Measurements from ENCODE around the gene LRTM2.

Gene LRTM2

DNA sequence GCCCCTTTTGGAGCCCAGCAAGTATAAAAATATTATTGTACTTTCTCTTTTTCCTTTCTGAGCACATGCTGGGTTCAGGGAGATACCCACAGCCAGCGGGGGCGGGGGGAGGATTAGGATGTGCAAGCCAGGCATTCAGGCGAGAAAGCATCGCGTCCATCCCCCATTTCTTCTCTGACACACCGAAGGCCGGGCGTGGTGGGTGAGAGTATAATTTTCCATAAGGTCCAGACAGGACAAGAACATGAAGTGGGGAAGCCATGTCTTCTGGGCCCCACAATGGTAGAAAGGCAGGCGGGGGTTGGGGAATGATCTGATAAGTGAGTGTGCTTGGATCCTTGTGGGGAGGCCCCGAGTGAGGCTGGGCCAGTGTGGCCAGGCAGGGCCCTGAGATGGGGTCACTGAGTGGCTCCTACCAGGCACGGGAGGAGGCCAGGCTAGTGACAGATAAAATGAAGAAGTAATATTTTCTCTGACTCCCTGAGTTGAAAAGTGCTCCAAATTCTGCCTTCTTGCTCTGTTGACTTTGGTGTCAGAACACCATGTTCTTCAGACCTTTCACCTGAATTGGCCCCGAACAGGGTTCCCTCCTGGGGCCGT is 10.7 kb upstream of the LRTM2 start:
- Histone ChIP-seq H2BK5ac (ENCODE audit: low read length) (no peak overlapping the region), H3K4me3 (ENCODE audit: low read length) (no peak overlapping the region), H2AK5ac (ENCODE audit: low read length) (no peak overlapping the region), H3K79me1 (ENCODE audit: low read length) (no peaks in the 10 kb centered on the region), H3K4me2 (ENCODE audit: low read length) (no peak overlapping the region), H3K79me2 (ENCODE audit: control insufficient read depth, insufficient read depth, low read length) (no peaks in the 10 kb centered on the region), H3K56ac (ENCODE audit: low read length) (no peak overlapping the region), H3K23ac (ENCODE audit: low read length) (no peak overlapping the region), H3K4me1 (ENCODE audit: control insufficient read depth, low read depth, low read length) (no peaks in the 10 kb centered on the region), H2BK120ac (ENCODE audit: low read depth, low read length) (no peak overlapping the region), H3K18ac (ENCODE audit: low read length) (no peak overlapping the region), H4K8ac (ENCODE audit: low read depth, low read length) (no peak overlapping the region), H4K5ac (ENCODE audit: low read length) (no peak overlapping the region), H3K36me3 (ENCODE audit: control insufficient read depth, insufficient read depth, low read length) (no peaks in the 10 kb centered on the region), H3K4ac (ENCODE audit: low read depth, low read length) (no peak overlapping the region), H2BK15ac (replicated peaks; ENCODE audit: low read depth) (no peak overlapping the region), H3K9ac (ENCODE audit: low read length) (no peak overlapping the region), H3K27me3 (ENCODE audit: insufficient read depth, low read length, poor library complexity) (no peaks in the 10 kb centered on the region), H3K27ac (ENCODE audit: low read depth, low read length) (no peak overlapping the region)
- no peak for DNase-seq
- no CpG with 5 or more reads among the region's 13 CpGs for WGBS (ENCODE audit: extremely low coverage, insufficient coverage, low lambda C conversion rate)

DNA sequence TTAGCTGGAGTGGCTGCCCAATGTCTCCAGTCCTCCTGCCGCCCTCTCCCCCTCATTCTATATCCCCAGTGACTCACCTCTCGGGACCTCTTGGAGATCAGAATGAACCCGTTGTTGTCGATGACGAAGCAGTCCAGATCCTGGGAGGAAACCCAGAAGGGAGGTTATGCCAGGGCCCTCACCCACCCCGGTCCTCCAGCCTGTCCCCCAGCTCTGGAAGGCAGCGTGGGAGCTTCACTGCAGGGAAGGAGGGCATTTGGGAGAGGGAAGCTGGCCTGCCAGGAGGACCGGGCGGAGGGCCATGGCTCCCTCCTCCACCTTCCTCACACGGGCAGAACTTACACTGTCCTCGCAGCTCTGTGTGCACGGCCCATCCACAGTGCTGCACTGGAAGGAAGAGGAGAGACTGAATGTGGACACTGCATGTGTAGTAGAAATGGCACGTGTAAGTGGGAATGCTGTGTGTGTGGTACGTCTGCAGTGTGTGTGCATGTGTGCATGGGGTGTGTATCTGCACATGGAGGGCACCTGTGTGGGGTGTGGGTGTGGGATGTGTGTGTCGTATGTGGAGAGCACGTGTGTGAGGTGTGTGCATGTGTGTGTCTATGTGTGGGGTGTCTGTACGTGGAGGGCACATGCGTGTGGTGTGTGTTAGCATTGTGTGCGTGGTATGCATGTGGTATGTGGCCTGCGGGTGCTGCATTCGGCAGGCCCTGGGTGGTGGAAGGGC is 10.0 kb upstream of the LRTM2 start:
- no CpG with 5 or more reads among the region's 21 CpGs for WGBS (ENCODE audit: extremely low coverage, insufficient coverage, low lambda C conversion rate)
- no peak overlapping the region for H2BK120ac ChIP-seq (ENCODE audit: low read depth, low read length)
- no peaks in the 10 kb centered on the region for H3K4me1 ChIP-seq (ENCODE audit: control insufficient read depth, low read depth, low read length)
- H4K8ac ChIP-seq (ENCODE audit: low read depth, low read length), result no peak overlapping the region
- no peaks in the 10 kb centered on the region for H3K36me3 ChIP-seq (ENCODE audit: control insufficient read depth, insufficient read depth, low read length)
- H3K4ac ChIP-seq (ENCODE audit: low read depth, low read length), result no peak overlapping the region
- no peak overlapping the region for H2BK15ac ChIP-seq (replicated peaks; ENCODE audit: low read depth)
- H3K4me2 ChIP-seq (ENCODE audit: low read length), result no peak overlapping the region
- H3K4me3 ChIP-seq (ENCODE audit: low read length), result no peak overlapping the region
- no peaks in the 10 kb centered on the region for H3K79me1 ChIP-seq (ENCODE audit: low read length)
- H2BK5ac ChIP-seq (ENCODE audit: low read length), result no peak overlapping the region
- no peak for DNase-seq
- no peak overlapping the region for H3K23ac ChIP-seq (ENCODE audit: low read length)
- H3K27me3 ChIP-seq (ENCODE audit: insufficient read depth, low read length, poor library complexity), result no peaks in the 10 kb centered on the region
- no peak overlapping the region for H4K5ac ChIP-seq (ENCODE audit: low read length)
- no peak overlapping the region for H3K18ac ChIP-seq (ENCODE audit: low read length)
- H2AK5ac ChIP-seq (ENCODE audit: low read length), result no peak overlapping the region
- H3K9ac ChIP-seq (ENCODE audit: low read length), result no peak overlapping the region
- no peaks in the 10 kb centered on the region for H3K79me2 ChIP-seq (ENCODE audit: control insufficient read depth, insufficient read depth, low read length)
- no peak overlapping the region for H3K56ac ChIP-seq (ENCODE audit: low read length)
- H3K27ac ChIP-seq (ENCODE audit: low read depth, low read length), result no peak overlapping the region

DNA sequence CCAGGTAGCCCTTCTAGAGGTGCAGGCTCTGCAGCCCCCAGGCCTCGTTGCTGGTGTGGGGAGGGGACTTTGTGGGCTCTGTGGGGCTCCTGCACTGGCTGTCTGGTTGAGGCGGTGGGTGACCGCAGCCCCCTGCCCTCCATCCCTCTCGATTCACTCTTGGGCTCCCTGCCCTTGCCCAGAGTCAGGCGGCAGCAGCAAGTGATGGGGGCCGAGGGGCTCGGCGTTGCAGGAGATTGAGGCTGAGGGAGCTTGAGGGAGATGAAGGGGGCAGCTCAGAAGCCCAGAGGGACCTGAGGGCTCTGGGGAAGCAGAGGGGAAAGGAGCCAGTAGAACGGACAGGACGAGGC is 9.5 kb upstream of the LRTM2 start:
- no peak overlapping the region for H2BK5ac ChIP-seq (ENCODE audit: low read length)
- no peaks in the 10 kb centered on the region for H3K4me1 ChIP-seq (ENCODE audit: control insufficient read depth, low read depth, low read length)
- no peaks in the 10 kb centered on the region for H3K79me2 ChIP-seq (ENCODE audit: control insufficient read depth, insufficient read depth, low read length)
- no peaks in the 10 kb centered on the region for H3K79me1 ChIP-seq (ENCODE audit: low read length)
- H3K36me3 ChIP-seq (ENCODE audit: control insufficient read depth, insufficient read depth, low read length), result no peaks in the 10 kb centered on the region
- H3K4ac ChIP-seq (ENCODE audit: low read depth, low read length), result no peak overlapping the region
- no peaks in the 10 kb centered on the region for H3K27me3 ChIP-seq (ENCODE audit: insufficient read depth, low read length, poor library complexity)
- H2BK120ac ChIP-seq (ENCODE audit: low read depth, low read length), result no peak overlapping the region
- H4K5ac ChIP-seq (ENCODE audit: low read length), result no peak overlapping the region
- H4K8ac ChIP-seq (ENCODE audit: low read depth, low read length), result no peak overlapping the region
- no peak overlapping the region for H3K4me3 ChIP-seq (ENCODE audit: low read length)
- H2BK15ac ChIP-seq (replicated peaks; ENCODE audit: low read depth), result no peak overlapping the region
- no peak overlapping the region for H3K9ac ChIP-seq (ENCODE audit: low read length)
- H2AK5ac ChIP-seq (ENCODE audit: low read length), result no peak overlapping the region
- H3K27ac ChIP-seq (ENCODE audit: low read depth, low read length), result no peak overlapping the region
- no peak overlapping the region for H3K4me2 ChIP-seq (ENCODE audit: low read length)
- no peak overlapping the region for H3K23ac ChIP-seq (ENCODE audit: low read length)
- H3K56ac ChIP-seq (ENCODE audit: low read length), result no peak overlapping the region
- WGBS (ENCODE audit: extremely low coverage, insufficient coverage, low lambda C conversion rate), result no CpG with 5 or more reads among the region's 10 CpGs
- no peak for DNase-seq
- H3K18ac ChIP-seq (ENCODE audit: low read length), result no peak overlapping the region

DNA sequence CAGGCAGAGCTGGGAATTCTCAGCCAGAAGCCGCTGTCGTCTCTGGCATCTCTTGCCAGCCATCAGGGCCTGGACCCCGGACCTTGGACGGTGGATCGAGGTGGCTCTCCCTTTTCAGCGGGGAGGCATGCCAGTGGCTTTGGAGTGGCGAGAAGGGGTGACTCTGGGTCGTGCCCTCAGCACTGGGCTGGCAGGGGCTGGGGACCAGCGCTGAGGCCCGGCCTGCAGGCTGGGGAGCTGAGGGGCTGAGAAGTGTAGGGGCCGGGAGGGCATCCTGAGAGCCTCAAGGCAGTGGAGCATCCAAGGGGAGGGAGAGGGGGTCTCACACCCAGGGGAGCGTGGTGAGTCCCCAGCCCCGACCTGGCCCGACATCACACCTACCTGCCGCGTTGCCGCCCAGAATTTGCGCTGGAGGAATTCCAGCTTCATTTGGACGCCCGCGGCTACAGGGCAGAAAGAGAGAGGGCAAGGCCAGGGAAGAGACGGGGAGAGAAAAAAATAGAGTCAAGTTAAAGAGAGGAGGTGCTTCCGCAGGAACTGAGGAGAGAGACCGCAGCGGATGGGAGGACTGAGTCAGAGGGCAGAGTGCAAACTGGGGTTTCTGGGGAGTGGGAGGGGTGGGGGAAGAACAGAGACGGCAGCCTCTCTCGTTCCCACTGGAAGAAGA is 9.0 kb upstream of the LRTM2 start:
- WGBS (ENCODE audit: extremely low coverage, insufficient coverage, low lambda C conversion rate), result no CpG with 5 or more reads among the region's 27 CpGs
- no peak for DNase-seq
- no peaks in the 10 kb centered on the region for H3K4me1 ChIP-seq (ENCODE audit: control insufficient read depth, low read depth, low read length)

DNA sequence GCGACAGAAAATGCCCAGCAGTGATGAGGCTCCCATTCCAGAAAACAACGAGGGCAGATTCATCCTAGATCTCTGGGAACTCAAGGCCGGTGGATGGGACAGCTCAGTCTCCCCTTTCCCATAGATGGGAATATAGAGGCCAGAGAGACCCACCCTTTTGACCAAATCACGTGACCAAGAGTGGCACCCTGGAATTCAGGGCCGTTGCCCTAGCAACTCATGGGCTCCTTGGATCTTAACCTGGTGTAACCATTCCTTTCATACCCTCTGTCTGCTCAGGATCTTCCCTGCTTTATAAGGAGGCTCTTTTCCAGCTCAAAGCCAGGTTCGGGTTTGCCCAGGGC is 8.4 kb upstream of the LRTM2 start:
- no peak overlapping the region for H3K27ac ChIP-seq (ENCODE audit: low read depth, low read length)

More for the DNA sequence above, 9.0 kb upstream of the LRTM2 start:
- Histone ChIP-seq H3K18ac (ENCODE audit: low read length) (no peak overlapping the region), H3K23ac (ENCODE audit: low read length) (no peak overlapping the region), H3K36me3 (ENCODE audit: control insufficient read depth, insufficient read depth, low read length) (no peaks in the 10 kb centered on the region), H2AK5ac (ENCODE audit: low read length) (no peak overlapping the region), H3K4ac (ENCODE audit: low read depth, low read length) (no peak overlapping the region), H4K8ac (ENCODE audit: low read depth, low read length) (no peak overlapping the region), H2BK15ac (replicated peaks; ENCODE audit: low read depth) (no peak overlapping the region), H3K4me3 (ENCODE audit: low read length) (no peak overlapping the region), H3K4me2 (ENCODE audit: low read length) (no peak overlapping the region), H3K56ac (ENCODE audit: low read length) (no peak overlapping the region), H2BK5ac (ENCODE audit: low read length) (no peak overlapping the region), H4K5ac (ENCODE audit: low read length) (no peak overlapping the region), H3K79me2 (ENCODE audit: control insufficient read depth, insufficient read depth, low read length) (no peaks in the 10 kb centered on the region), H3K9ac (ENCODE audit: low read length) (no peak overlapping the region), H3K79me1 (ENCODE audit: low read length) (no peaks in the 10 kb centered on the region), H2BK120ac (ENCODE audit: low read depth, low read length) (no peak overlapping the region), H3K27ac (ENCODE audit: low read depth, low read length) (no peak overlapping the region), H3K27me3 (ENCODE audit: insufficient read depth, low read length, poor library complexity) (no peaks in the 10 kb centered on the region)

More for the DNA sequence above, 8.4 kb upstream of the LRTM2 start:
- H4K8ac ChIP-seq (ENCODE audit: low read depth, low read length), result no peak overlapping the region
- no peak overlapping the region for H3K4ac ChIP-seq (ENCODE audit: low read depth, low read length)
- no CpG with 5 or more reads among the region's 6 CpGs for WGBS (ENCODE audit: extremely low coverage, insufficient coverage, low lambda C conversion rate)
- no peak overlapping the region for H2AK5ac ChIP-seq (ENCODE audit: low read length)
- no peaks in the 10 kb centered on the region for H3K79me1 ChIP-seq (ENCODE audit: low read length)
- no peak overlapping the region for H2BK120ac ChIP-seq (ENCODE audit: low read depth, low read length)
- H3K79me2 ChIP-seq (ENCODE audit: control insufficient read depth, insufficient read depth, low read length), result no peaks in the 10 kb centered on the region
- H3K18ac ChIP-seq (ENCODE audit: low read length), result no peak overlapping the region
- H3K4me1 ChIP-seq (ENCODE audit: control insufficient read depth, low read depth, low read length), result no peaks in the 10 kb centered on the region
- no peak for DNase-seq
- no peak overlapping the region for H2BK15ac ChIP-seq (replicated peaks; ENCODE audit: low read depth)
- no peak overlapping the region for H4K5ac ChIP-seq (ENCODE audit: low read length)
- H2BK5ac ChIP-seq (ENCODE audit: low read length), result no peak overlapping the region
- H3K56ac ChIP-seq (ENCODE audit: low read length), result no peak overlapping the region
- H3K23ac ChIP-seq (ENCODE audit: low read length), result no peak overlapping the region
- H3K4me3 ChIP-seq (ENCODE audit: low read length), result no peak overlapping the region
- H3K4me2 ChIP-seq (ENCODE audit: low read length), result no peak overlapping the region
- H3K27me3 ChIP-seq (ENCODE audit: insufficient read depth, low read length, poor library complexity), result no peaks in the 10 kb centered on the region
- H3K36me3 ChIP-seq (ENCODE audit: control insufficient read depth, insufficient read depth, low read length), result no peaks in the 10 kb centered on the region
- no peak overlapping the region for H3K9ac ChIP-seq (ENCODE audit: low read length)
